ENCODE data around the gene IFITM10.
A peak's percentile ranks its signal among the peaks of the same experiment; 100 is the strongest.

The IFITM10 gene

DNA sequence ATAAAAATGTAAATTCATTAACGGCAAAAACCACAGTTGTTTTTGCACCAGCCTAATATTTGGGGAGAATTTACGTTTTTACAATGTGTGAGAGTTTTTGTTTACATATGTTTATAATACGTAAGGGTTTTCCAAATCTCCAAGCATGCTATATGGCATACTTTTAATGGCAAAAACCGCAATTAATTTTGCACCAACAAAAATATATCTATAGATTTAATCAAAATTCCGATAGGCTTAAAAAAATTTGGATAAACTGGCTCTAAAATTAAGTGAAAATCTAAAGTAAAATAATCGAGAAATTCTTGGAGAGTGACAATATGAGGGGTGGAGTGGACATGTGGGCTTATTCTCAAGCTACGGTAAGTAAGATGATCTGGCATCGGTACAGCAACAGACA lies 30.6 kb downstream of the IFITM10 start:
- no peak for DNase-seq (ENCODE audit: low read depth in 4 of 4, low spot score in 1 of 4)

- DNase-seq (ENCODE audit: low read depth in 4 of 4, low spot score in 1 of 4) = no peak
Observed at GRCh38 chr11:1718326-1718725, 32.1 kb downstream of the IFITM10 start.

GRCh38 chr11:1717745-1718144 lies 32.6 kb downstream of the IFITM10 start:
- no peak for DNase-seq (ENCODE audit: low read depth in 4 of 4, low spot score in 1 of 4)

- no peak for DNase-seq (ENCODE audit: low read depth in 4 of 4, low spot score in 1 of 4)
Observed at GRCh38 chr11:1714908-1715885, 35.2 kb downstream of the IFITM10 start.

DNA sequence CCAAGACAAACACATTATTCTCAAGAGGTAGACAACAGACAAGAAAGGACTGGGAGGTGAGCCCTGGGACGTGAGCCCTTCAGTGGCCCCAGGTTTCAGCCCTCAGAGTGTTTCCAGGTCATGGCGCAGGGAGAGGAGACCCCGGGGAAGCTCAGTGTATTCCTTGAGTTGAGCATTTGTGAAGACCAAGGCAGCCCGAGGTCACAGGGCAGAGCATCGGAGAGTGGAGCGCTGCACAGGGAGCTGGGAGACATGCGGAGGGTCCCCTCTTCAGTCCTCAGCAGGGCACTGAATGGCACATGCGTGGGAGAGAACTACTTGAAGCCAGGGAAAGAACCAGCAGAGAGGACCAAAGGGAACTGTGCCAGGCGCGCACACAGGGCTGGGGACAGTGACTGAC lies 41.7 kb downstream of the IFITM10 start:
- DNase-seq (ENCODE audit: low read depth in 4 of 4, low spot score in 1 of 4) = no peak

DNA sequence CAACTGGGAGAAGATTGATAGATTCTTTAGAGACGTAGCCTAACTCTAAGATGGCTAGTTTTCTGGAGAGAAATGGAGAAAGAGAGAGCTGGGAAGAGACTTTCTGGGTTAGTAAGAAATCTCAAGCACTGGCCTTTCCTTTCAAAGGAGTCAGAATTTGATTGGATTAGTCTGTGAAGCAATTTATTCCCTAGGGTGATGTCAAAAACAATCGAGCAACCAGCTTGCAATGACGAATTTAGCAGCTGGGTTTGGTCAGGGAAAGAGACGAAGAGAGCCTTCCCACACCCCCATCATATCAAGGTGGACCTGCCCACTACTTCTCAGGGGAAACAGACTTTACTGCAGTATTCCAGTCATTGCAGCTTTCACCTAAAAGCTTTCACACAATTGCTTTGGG lies 42.6 kb downstream of the IFITM10 start:
- no peak for DNase-seq (ENCODE audit: low read depth in 4 of 4, low spot score in 1 of 4)

DNA sequence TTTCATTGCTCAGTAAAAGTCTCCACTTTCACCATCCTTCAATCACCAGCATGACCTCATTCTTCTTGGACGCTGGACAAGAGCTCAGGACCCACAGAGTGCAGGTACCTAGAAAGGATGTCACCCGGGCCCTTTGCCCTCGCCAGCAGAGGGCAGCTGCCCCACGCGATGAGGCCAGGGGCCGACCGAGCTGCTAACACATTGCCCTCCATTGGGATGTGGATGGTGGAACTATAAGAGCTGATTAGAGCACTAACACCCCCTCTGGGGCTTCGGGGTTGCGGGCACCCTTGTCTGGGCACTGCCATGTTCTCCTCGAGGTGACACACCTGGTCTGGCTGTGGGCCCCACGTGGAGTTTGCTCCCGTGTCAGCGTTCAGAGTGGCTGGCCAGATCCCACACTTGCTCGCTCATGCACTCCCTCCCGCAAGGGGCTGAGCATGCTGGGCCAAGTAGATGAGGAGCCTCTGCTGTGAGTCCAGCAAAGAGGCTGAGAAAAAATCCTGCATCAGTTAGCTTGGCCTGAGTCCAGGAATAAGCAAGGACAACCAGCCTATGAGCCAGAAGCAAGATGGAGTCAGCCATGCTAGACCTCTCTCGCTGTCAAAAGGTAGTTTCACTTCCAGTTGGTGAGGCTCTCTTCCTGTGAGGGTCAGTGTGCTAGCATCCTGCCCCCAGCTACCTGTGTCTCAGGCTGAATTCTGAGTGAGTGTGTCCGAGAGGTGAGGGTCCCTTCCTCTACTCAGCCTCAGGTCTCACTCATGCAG lies 43.6 kb downstream of the IFITM10 start:
- no peak for DNase-seq (ENCODE audit: low read depth in 4 of 4, low spot score in 1 of 4)

GRCh38 chr11:1705126-1706052 lies 45.0 kb downstream of the IFITM10 start:
- no peak for DNase-seq (ENCODE audit: low read depth in 4 of 4, low spot score in 1 of 4)

- DNase-seq (ENCODE audit: low read depth in 4 of 4, low spot score in 1 of 4) = no peak
Observed at GRCh38 chr11:1703146-1703545, 47.2 kb downstream of the IFITM10 start.

DNA sequence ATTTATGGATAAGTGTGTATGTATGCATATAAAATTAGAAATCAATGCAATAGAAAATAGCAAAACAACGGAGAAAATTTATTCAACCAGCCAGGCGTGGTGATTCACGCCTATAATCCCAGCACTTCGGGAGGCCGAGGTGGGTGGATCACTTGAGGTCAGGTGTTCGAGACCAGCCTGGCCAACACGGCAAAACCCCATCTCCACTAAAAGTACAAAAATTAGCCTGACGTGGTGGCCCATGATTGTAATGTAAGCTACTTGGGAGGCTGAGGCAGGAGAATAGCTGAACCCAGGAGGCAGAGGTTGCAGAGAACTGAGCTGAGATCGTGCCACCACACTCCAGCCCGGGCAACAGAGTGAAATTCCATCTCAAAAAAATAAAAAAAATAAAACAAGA lies 47.9 kb downstream of the IFITM10 start:
- DNase-seq (ENCODE audit: low read depth in 4 of 4, low spot score in 1 of 4) = no peak

- DNase-seq (ENCODE audit: low read depth in 4 of 4, low spot score in 1 of 4) = no peak
Observed at GRCh38 chr11:1701091-1701807, 49.1 kb downstream of the IFITM10 start.

DNA sequence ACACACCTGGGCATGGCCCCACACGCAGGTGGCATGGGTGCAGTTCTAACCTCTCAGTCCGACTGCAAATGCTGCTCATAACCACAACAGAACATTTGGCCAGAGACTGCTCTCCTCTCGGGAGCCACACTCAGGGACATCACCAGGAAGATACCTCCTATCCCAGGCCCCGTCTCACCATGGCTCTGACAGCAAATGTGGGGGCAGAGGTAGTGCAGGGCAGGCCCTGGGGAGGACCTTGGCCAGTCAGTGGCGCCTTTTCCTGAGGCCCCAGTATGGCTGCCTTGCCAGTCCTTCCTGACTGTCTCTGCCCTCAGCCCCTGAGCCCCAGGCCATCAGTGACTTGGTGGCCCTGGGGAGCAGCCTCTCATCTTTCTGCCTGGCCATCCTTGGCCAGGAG lies 50.6 kb downstream of the IFITM10 start:
- DNase-seq (ENCODE audit: low read depth in 4 of 4, low spot score in 1 of 4) = no peak

DNA sequence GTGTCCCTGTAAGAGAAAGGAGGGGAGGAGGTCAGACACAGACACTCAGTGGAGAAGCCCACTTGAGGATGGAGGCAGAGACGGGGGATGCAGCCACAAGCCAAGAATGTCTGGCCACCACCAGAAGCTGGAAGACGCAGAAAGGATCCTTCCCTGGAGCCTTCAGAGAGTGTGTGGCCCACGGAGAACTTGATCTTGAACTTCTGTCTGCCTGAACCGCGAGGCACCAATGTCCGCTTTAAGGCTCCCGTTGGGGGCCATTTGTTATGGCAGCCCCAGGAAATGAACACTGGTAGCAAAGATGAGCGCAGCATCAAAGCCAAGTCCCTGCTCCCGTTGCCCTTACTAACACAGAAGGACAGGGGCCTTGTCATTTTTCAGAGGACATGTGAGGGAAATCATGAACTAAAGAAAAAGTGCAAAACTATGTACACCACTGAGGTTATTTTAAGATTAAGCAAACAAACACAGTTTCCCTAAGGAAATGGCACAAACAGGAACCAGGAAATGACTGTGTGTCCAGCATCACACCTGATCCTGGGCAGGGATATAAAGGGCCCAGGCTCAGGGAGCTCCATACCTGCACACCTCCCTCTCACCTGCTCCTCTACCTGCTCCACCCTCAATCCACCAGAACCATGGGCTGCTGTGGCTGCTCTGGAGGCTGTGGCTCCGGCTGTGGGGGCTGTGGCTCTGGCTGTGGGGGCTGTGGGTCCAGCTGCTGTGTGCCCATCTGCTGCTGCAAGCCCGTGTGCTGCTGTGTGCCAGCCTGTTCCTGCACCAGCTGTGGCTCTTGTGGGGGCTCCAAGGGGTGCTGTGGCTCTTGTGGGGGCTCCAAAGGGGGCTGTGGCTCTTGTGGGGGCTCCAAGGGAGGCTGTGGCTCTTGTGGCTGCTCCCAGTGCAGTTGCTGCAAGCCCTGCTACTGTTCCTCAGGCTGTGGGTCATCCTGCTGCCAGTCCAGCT lies 53.5 kb downstream of the IFITM10 start, which contains the start of gene KRTAP5-6:
KRTAP5-6 (plus strand) TSS at position 588 of the 963 bp plus-strand sequence; CDS start at position 639, 51 bp downstream.
- DNase-seq (ENCODE audit: low read depth in 4 of 4, low spot score in 1 of 4) = no peak

DNA sequence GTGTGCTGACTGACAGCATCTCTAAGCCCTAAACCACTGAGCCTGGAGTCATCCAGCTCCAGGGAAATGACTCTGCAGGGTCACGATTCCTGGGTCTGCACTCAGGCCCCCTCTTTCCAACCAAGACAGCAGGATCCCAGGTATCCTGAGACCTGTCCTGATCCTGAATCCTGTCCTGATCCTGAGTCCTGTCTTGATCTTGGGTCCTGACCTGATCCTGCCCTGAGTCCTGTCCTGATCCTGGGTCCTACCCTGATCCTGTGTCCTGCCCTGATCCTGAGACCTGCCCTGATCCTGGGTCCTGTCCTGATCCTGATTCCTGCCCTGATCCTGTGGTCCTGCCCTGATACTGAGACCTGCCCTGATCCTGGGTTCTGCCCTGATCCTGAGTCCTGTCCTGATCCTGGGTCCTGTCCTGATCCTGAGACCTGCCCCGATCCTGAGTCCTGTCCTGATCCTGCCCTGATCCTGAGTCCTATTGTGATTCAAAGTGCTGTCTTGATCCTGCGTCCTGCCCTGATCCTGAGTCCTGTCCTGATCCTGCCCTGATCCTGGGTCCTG lies 54.8 kb downstream of the IFITM10 start:
- DNase-seq (ENCODE audit: low read depth in 4 of 4, low spot score in 1 of 4) = no peak

- DNase-seq (ENCODE audit: low read depth in 4 of 4, low spot score in 1 of 4) = no peak
Observed at GRCh38 chr11:1694846-1695547, 55.4 kb downstream of the IFITM10 start.

DNA sequence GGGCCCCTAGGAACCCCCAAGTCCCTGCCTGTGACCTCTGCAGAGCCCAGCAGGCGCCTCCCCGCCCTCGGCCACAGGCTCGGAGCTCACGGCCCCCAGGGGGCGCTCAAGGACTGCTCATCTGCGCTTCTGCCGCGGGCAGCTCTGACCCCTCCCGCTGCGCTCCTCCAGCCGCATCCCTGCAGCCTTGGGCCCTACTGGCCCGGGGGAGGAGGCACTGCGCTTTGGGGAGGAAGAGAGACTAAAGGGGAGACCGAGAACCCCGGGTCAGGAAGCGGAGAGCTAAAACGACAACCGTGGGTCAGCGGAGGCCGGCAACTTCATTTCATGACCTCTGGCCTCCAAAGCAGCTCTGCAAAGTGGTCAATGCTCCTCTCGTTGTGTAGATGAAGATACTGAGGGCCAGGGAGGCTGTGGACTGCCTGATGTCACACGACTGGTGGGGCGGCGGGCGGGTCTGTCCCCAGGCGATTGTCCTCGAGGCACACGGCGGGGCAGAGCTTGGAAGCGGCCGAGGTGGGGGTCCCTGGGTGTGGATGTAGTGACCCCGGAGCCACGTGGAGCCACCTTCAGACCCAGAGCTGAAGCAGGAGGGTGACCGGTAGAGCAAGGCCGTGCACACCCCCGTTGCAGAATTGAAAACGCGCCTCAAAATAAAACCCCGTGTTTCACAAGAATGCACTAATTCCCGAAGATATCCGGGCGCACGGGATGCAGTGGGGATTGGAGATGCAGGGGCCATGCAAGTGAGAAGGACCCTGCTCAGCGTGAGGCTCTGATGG lies 56.1 kb downstream of the IFITM10 start:
- DNase-seq (ENCODE audit: low read depth in 4 of 4, low spot score in 1 of 4) = peak; percentile 71 to 88 (median 74)

DNA sequence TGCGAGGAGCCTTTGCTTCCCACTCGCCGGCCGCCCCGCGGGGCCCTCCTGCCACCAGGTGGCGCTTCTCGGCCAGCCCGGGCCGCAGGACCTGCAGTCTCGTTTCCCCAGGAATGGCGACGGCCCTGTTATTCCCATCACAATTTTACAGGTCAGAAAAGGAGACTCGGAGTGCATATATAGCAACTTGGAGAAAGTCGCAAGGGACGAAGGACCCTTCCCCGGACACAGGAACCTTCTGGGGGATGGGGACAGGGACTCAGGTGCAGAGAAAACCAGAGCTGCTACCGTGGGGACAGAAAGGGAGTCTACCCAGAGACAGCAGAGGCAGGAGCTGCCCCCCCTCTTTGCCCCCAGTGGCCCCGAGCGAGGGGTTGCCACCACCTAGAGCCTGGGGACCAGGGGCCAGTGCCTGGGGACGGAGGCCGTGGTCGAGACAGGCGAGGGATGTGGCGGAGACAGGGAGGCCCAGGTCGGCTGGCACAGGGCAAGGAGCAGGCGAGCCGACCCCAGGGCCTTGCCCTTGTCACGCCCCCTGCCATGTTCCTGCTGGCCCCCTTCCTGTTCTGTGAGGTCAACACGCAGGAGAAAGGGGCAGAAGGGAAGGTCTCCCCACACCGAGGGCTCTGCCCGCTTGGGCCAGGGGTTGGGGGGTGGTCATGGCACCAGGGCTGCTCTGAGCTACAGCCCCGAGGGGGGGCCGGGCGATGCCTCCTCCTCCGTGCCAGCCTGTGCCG lies 56.9 kb downstream of the IFITM10 start:
- peak; percentile 53 to 71 (median 65) for DNase-seq (ENCODE audit: low read depth in 4 of 4, low spot score in 1 of 4)
